Measurements from ENCODE around the gene PRM1. TPM values are rescaled to one million over a fixed set of nuclear protein-coding genes. Genes with fewer than 3 reads are reported as not detected.
A peak's percentile ranks its signal among the peaks of the same experiment; 100 is the strongest.

PRM1 gene
- total RNA-seq, 1 experiment from 2014 or later = not detected

- Histone ChIP-seq H2AFZ (no peak overlapping the region), H3K9me3 (ENCODE audit: insufficient read depth, low read depth) (no peaks in the 10 kb centered on the region), H3K9me2 (ENCODE audit: insufficient read depth) (no peaks in the 10 kb centered on the region), H3K4me2 (no peak overlapping the region), H3K27me3 (ENCODE audit: insufficient read depth, low read depth) (no peaks in the 10 kb centered on the region), H3K4me1 (replicated peaks; ENCODE audit: insufficient read depth) (peaks cover 9% of the 10 kb centered on the region), H3F3A (ENCODE audit: insufficient read depth, low read depth) (peaks cover 11% of the 10 kb centered on the region; the same call in 1 of the 2 replicates), H3K79me2 (ENCODE audit: low read depth) (no peaks in the 10 kb centered on the region), H3K36me3 (ENCODE audit: low read depth) (no peaks in the 10 kb centered on the region), H3K4me3 (no peak overlapping the region), H4K20me1 (ENCODE audit: insufficient read depth) (no peaks in the 10 kb centered on the region), H3K27ac (no peak overlapping the region)
- intact Hi-C loops (cut with micrococcal nuclease; ENCODE audit: unreplicated experiment) = no loop called here
- ChIA-PET CTCF (no interaction called here), POLR2A (ENCODE audit: unreplicated experiment) (no interaction called here)
- BruUV-seq (replicated peaks) = no TSS peak
- TF ChIP-seq CTCF (conservative IDR thresholded peaks at IDR 0.05) (no peak), EZH2 (IDR thresholded peaks at IDR 0.05; ENCODE audit: low read depth) (no peak)
- peak in 1 of 2 experiments; percentile 46 for DNase-seq
Observed at GRCh38 chr16:11320170-11320569, 39.0 kb upstream of the PRM1 start.

GRCh38 chr16:11319529-11320146 lies 38.5 kb upstream of the PRM1 start:
- Histone ChIP-seq H3K36me3 (ENCODE audit: low read depth) (no peaks in the 10 kb centered on the region), H3K4me2 (no peak overlapping the region), H3F3A (ENCODE audit: insufficient read depth, low read depth) (peaks cover 11% of the 10 kb centered on the region; the same call in 1 of the 2 replicates), H3K79me2 (ENCODE audit: low read depth) (no peaks in the 10 kb centered on the region), H4K20me1 (ENCODE audit: insufficient read depth) (no peaks in the 10 kb centered on the region), H3K27me3 (ENCODE audit: insufficient read depth, low read depth) (no peaks in the 10 kb centered on the region), H2AFZ (no peak overlapping the region), H3K4me1 (replicated peaks; ENCODE audit: insufficient read depth) (peaks cover 9% of the 10 kb centered on the region), H3K27ac (no peak overlapping the region), H3K9me2 (ENCODE audit: insufficient read depth) (no peaks in the 10 kb centered on the region), H3K9me3 (ENCODE audit: insufficient read depth, low read depth) (no peaks in the 10 kb centered on the region), H3K4me3 (no peak overlapping the region)
- TF ChIP-seq EZH2 (IDR thresholded peaks at IDR 0.05; ENCODE audit: low read depth) = no peak
- no peak for TF ChIP-seq CTCF (conservative IDR thresholded peaks at IDR 0.05)
- ChIA-PET CTCF (no interaction called here), POLR2A (ENCODE audit: unreplicated experiment) (no interaction called here)
- intact Hi-C loops (cut with micrococcal nuclease; ENCODE audit: unreplicated experiment) = no loop called here
- peak in 1 of 2 experiments; percentile 50 for DNase-seq
- no TSS peak for BruUV-seq (replicated peaks)

- Histone ChIP-seq H3K27me3 (ENCODE audit: insufficient read depth, low read depth) (no peaks in the 10 kb centered on the region), H3K27ac (no peak overlapping the region), H2AFZ (no peak overlapping the region), H3K4me3 (no peak overlapping the region), H3K4me2 (no peak overlapping the region), H3F3A (ENCODE audit: insufficient read depth, low read depth) (peaks cover 11% of the 10 kb centered on the region; the same call in 1 of the 2 replicates), H3K36me3 (ENCODE audit: low read depth) (no peaks in the 10 kb centered on the region), H3K9me2 (ENCODE audit: insufficient read depth) (no peaks in the 10 kb centered on the region), H3K4me1 (replicated peaks; ENCODE audit: insufficient read depth) (peaks cover 17% of the 10 kb centered on the region), H4K20me1 (ENCODE audit: insufficient read depth) (no peaks in the 10 kb centered on the region), H3K9me3 (ENCODE audit: insufficient read depth, low read depth) (no peaks in the 10 kb centered on the region), H3K79me2 (ENCODE audit: low read depth) (no peaks in the 10 kb centered on the region)
- POLR2A ChIA-PET (ENCODE audit: unreplicated experiment) = interaction anchor here (0.6 kb wide), 1 partner anchor 709 kb away, joined by 8 read pairs; no protein-coding TSS in a partner anchor
- no TSS peak for BruUV-seq (replicated peaks)
- CTCF ChIA-PET = interaction anchor here (0.6 kb wide), 2 partner anchors 213 to 350 kb away, joined by 3 to 14 read pairs; no protein-coding TSS in a partner anchor
- intact Hi-C loops (cut with micrococcal nuclease; ENCODE audit: unreplicated experiment) = no loop called here
- no peak for DNase-seq
- TF ChIP-seq CTCF (conservative IDR thresholded peaks at IDR 0.05) (no peak), EZH2 (IDR thresholded peaks at IDR 0.05; ENCODE audit: low read depth) (no peak)
Observed at GRCh38 chr16:11318817-11319216, 37.7 kb upstream of the PRM1 start.

All from PC-9 (cell line).